Islet precursor cell (in vitro differentiated cells): ENCODE data around the gene DUSP7.

ENCODE experiments used
- DNase-seq: peaks from one replicate; pipeline ENCODE4 v3.0.0-alpha.2; 2018

The DUSP7 gene

GRCh38 chr3:52067046-52067445 lies 10.7 kb upstream of the DUSP7 start:
- no peak for DNase-seq

- no peak for DNase-seq
Measured at GRCh38 chr3:52065264-52065756, 8.9 kb upstream of the DUSP7 start.

DNA sequence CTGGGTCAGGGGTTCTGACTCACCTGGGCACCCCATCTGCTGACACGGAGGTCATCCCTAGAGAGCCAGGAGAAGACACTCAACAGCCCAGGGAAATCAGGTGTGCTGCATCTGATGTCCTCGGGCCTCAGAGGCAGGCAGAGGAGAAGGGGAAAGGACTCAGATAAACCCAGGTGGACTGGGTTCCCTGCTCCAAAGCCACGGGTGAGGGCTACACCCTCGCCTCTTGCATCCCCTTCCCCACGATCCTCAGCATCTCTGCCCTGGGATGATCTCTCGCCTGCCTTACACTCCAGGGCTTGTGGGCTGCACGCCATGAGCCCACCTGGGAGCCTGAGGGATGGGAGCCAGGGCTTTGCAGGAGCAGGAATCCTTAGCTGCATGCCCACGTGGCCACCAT lies 8.2 kb upstream of the DUSP7 start:
- DNase-seq, result no peak

GRCh38 chr3:52063026-52063723 lies 6.8 kb upstream of the DUSP7 start:
- DNase-seq, result no peak

DNA sequence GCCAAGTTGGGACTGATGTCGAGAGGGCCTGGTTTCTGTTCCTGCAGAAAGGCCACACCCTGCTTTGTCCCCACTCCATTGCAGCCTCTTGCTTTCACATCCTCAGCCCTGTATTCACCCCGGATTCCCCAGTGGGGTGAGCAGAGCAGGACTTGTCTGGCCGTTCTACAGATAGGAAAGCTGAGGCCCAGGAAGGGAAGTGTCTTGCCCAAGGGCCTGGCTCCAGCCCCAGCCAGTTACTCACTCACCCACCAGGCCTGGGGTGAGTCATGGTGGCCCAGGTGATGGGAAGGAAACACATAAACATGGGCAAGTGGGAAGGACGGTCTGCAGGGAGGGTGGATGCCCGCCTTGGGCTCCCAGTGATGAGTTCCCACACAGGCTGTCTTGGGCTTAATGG lies 6.1 kb upstream of the DUSP7 start:
- DNase-seq, result peak; percentile 88

GRCh38 chr3:52061121-52061910 lies 4.9 kb upstream of the DUSP7 start:
- no peak for DNase-seq

DNA sequence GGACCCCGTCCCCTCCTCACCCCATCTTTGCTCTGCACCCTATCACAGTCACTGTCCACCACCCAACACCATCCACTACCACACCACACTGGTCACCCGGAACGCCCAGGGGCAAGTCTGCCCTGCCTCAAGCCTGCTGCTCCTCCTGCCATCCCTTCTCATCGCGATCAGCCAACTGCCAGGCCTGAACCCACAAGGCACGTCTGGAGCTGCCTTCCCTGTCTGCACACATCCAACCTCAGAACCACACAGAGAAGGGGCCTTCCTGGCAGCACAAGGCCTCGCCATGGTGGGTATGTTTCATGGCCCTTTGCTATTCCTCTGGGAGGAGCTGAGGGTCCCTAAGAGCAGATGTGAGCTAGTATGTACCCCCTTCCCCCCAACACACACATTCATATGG lies 3.4 kb upstream of the DUSP7 start:
- DNase-seq, result no peak

GRCh38 chr3:52057812-52058495 lies 1.6 kb upstream of the DUSP7 start:
- no peak for DNase-seq

DNA sequence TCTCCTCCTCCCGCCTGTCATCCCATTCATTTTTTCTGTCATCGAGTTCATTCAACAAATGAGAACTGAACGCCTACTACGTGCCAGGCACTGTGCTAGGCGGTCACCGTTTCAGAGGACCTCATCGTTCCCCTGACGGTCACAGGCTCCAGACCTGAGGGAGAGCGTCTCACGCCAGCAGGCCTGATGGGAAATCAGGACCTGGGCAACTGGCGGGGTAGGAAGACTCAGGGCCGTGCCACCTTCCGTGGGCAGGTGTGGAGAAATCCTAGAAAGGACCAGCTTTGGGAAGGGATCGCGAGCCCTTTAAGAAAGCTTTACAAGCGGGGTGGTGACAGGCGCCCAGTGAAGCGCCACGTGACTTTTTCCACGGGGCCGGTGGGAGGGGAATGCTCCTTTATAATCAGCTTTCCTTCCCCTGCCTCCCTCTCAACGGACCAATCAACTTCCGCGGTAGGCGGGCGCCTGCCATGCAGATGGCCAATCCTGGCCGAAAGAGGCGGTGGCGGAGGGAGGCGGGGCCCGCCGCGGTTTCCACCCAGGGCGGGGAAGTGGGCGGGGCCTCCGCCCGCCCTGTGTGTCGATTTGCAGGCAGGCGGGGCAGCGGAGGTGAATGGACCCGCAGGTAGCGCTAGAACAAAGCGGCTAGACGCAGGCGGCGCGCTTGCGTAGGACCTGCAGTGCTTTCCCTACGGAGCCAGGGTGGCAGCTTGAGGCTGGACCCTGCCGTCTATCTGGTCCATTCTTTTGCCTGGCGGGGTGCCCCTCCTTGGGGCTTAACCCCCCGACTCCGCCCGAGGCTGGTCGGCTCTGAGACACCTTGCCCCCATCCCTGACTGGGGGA lies 819 bp upstream of the DUSP7 start:
- DNase-seq, result peak; percentile 100

GRCh38 chr3:52055537-52056351 lies 627 bp downstream of the DUSP7 start:
- DNase-seq, result peak; percentile 82

- DNase-seq, result no peak
Measured at GRCh38 chr3:52054661-52055511, 1.5 kb downstream of the DUSP7 start.

GRCh38 chr3:52053307-52054304 lies 2.8 kb downstream of the DUSP7 start:
- no peak for DNase-seq

DNA sequence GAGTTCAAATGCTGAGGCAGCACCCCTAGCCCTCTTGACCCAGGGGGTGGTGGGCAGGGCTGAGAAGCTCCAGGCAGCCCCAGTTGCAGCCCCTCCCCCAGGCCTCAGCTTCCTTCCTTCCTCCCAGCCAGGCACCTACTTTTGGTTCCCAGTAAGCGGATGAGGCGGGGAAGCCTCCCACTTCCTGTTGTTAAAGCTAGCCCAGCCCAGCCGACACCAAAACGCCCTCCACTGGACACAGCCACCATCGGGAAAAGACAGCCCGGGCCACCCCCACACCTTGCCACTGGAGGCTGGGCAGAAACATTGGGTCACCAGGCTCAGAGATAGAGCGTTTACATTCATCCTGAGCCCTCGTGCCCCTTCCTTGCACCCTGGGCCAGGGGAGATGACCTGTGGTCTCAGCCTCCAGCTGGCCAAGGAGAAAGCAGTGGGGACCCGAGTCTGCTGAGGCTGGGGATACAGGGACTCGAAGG lies 3.5 kb downstream of the DUSP7 start:
- peak; percentile 92 for DNase-seq

DNA sequence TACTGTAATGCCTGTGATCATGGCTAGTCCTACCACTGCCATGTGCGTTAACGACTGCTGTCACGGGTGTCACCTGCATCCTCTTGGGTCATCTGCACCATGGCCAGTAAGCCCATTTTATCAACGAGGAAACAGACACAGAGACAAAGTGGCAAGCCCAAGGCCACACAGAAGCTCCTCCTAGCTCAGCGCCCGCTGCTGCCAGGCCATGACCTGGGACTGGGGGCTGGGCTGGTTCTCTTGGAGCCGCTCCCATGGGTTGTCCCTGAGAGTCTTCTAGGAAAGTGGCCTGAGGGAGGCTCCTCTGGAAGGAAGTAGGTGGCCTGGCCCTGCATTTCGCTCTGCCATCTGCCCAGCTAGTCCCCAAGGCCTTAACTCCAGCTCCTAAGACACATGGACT lies 4.9 kb downstream of the DUSP7 start:
- no peak for DNase-seq

GRCh38 chr3:52050571-52050970 lies 5.8 kb downstream of the DUSP7 start:
- no peak for DNase-seq

DNA sequence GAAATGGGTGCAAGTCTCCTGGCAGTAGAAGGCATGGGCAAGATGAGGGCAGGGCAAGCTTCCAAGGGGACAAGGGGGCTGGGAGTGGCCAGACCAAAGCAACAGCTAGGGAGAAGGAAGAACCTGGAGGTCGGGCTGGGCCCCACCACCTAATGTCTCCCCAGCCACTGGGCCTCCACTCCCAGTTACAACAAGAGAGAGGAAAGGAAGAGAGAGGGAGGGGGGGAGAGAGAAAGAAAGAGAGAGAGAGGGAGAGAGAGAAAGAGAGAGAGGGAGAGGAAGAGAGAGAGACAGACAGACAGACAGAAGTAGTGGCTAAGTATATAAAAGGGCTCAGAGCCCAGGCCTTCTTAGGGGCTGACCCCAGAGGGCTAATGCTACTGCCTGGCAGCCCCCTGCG lies 6.9 kb downstream of the DUSP7 start:
- no peak for DNase-seq

GRCh38 chr3:52047295-52047960 lies 8.9 kb downstream of the DUSP7 start:
- DNase-seq, result no peak

GRCh38 chr3:52046902-52047239 lies 9.5 kb downstream of the DUSP7 start:
- no peak for DNase-seq
